NCI-H345 treated with DMSO at 0.1 percent for 48 hours (cell line): ENCODE results near the gene VTCN1.
"Not testable (repeated sequence)": the region's sequence is repeated elsewhere in the genome, so short reads cannot be mapped to it uniquely, and the experiment has no call there.

Experiments
- DNase-seq: peaks from one replicate; lab custom pipeline; 2025; ENCODE audit not compliant: unreplicated experiment; lab: John Stamatoyannopoulos, UW

Gene VTCN1

GRCh38 chr1:117210831-117211261 is at the start of gene VTCN1:
Gene VTCN1 (minus strand): TSS chr1:117210927. CDS start chr1:117210855, 72 bp downstream.
- DNase-seq: no peak

GRCh38 chr1:117258791-117259190 is 48.1 kb upstream of the VTCN1 start:
- no peak for DNase-seq

- not testable (repeated sequence) for DNase-seq
These were observed 47.3 kb upstream of the VTCN1 start for GRCh38 chr1:117258075-117258474.

GRCh38 chr1:117257291-117257690 is 46.6 kb upstream of the VTCN1 start:
- DNase-seq: no peak

- no peak for DNase-seq
These were observed 39.4 kb upstream of the VTCN1 start for GRCh38 chr1:117250061-117250606.

- DNase-seq: no peak
These were observed 34.2 kb upstream of the VTCN1 start for GRCh38 chr1:117244971-117245370.

GRCh38 chr1:117244306-117244705 is 33.6 kb upstream of the VTCN1 start:
- no peak for DNase-seq

GRCh38 chr1:117241512-117241911 is 30.8 kb upstream of the VTCN1 start:
- DNase-seq: no peak

GRCh38 chr1:117240547-117240946 is 29.8 kb upstream of the VTCN1 start:
- DNase-seq: no peak

- DNase-seq: no peak
These were observed 28.7 kb upstream of the VTCN1 start for GRCh38 chr1:117239467-117239866.

- DNase-seq: no peak
These were observed 27.1 kb upstream of the VTCN1 start for GRCh38 chr1:117237726-117238381.

GRCh38 chr1:117235863-117236465 is 25.2 kb upstream of the VTCN1 start:
- no peak for DNase-seq

- no peak for DNase-seq
These were observed 21.8 kb upstream of the VTCN1 start for GRCh38 chr1:117232531-117232930.

- DNase-seq: no peak
These were observed 21.1 kb upstream of the VTCN1 start for GRCh38 chr1:117231748-117232373.

- DNase-seq: no peak
These were observed 20.6 kb upstream of the VTCN1 start for GRCh38 chr1:117231312-117231711.

GRCh38 chr1:117229217-117229616 is 18.5 kb upstream of the VTCN1 start:
- DNase-seq: no peak

- no peak for DNase-seq
These were observed 15.2 kb upstream of the VTCN1 start for GRCh38 chr1:117225931-117226330.

- DNase-seq: no peak
These were observed 6.0 kb upstream of the VTCN1 start for GRCh38 chr1:117216718-117217117.

GRCh38 chr1:117215733-117216462 is 5.2 kb upstream of the VTCN1 start:
- DNase-seq: no peak

GRCh38 chr1:117215019-117215418 is 4.3 kb upstream of the VTCN1 start:
- no peak for DNase-seq

- DNase-seq: no peak
These were observed 2.3 kb upstream of the VTCN1 start for GRCh38 chr1:117213046-117213445.
